K562 (cell line): ENCODE data around the gene GRIP1. TPM values are rescaled to one million over a fixed set of nuclear protein-coding genes. Genes with fewer than 3 reads are reported as not detected.

Experiments used
- ATAC-seq: fragments of 200-7000 bp; cut with Tn5 transposase; 3 replicates; pipeline ENCODE4 v1.9.1; 2020; ENCODE audit warnings: moderate library complexity
- BruUV-seq: library from RNA; stranded (reverse); fragments of 400-500 nt; replicated peaks from 2 replicates; lab custom pipeline; 2021; lab: Mats Ljungman, UMichigan
- CTCF ChIA-PET: fragments of 300-600 bp; formaldehyde crosslinking; extraction: SDS; loops from one replicate; lab custom pipeline; 2021; ENCODE audit warnings: low intra/inter-chr PET ratio; lab: Yijun Ruan, JAX
- POLR2A ChIA-PET: fragments of 300-600, 350-650 bp; sonication (Branson Sonifier 250); formaldehyde crosslinking; extraction: SDS; loops from one replicate; lab custom pipeline; 2021; ENCODE audit warnings: antibody characterized with exemption, inconsistent platforms; lab: Yijun Ruan, JAX
- DNase-seq, 4 experiments: peaks; one replicate each; pipeline versions ENCODE4 v3.0.0 to v3.0.0-alpha.2; 2011 to 2018; ENCODE audit warnings: low spot score in 3 of 4, mixed read lengths in 3 of 4; ENCODE audit errors: extremely low read depth in 1 of 4
- FAIRE-seq: peaks from 2 replicates; lab custom pipeline; 2011; peaks lifted over from hg19 to GRCh38; lab: Jason Lieb, UNC
- H2AFZ ChIP-seq: 2 replicates; pipeline ENCODE4 v1.6.0; 2011; ENCODE audit warnings: low read depth, low read length, control low read depth, inconsistent platforms
- H3K27ac ChIP-seq: fragments of 200-600 bp; 3 replicates; pipeline ENCODE4 v1.8.0; 2011; ENCODE audit warnings: low read depth, mild to moderate bottlenecking, control low read depth, inconsistent platforms, low read length, moderate library complexity, mixed read lengths; ENCODE audit errors: extremely low read depth
- H3K27me3 ChIP-seq, 2 experiments: fragments of 300-600 bp in 1 of 2; 2 replicates in 1 of 2; 3 replicates in 1 of 2; pipeline versions ENCODE4 v1.6.0 to v1.8.0; 2011; ENCODE audit warnings: inconsistent platforms in 2 of 2, low read length in 2 of 2, mild to moderate bottlenecking in 1 of 2, mixed read lengths in 1 of 2, moderate library complexity in 1 of 2; ENCODE audit not compliant: control insufficient read depth in 2 of 2, insufficient read depth in 2 of 2
- H3K36me3 ChIP-seq: fragments of 300-600 bp; 3 replicates; pipeline ENCODE4 v1.8.0; 2011; ENCODE audit warnings: mild to moderate bottlenecking, low read length, inconsistent platforms; ENCODE audit not compliant: control insufficient read depth, insufficient read depth
- H3K4me1 ChIP-seq, 2 experiments: fragments of 200-600 bp in 1 of 2; replicated peaks in 1 of 2; 2 replicates in 1 of 2; 3 replicates in 1 of 2; pipeline versions ENCODE4 v1.5.1 to v1.8.0; 2011; ENCODE audit warnings: inconsistent platforms in 2 of 2, low read length in 2 of 2, mild to moderate bottlenecking in 1 of 2, mixed read lengths in 1 of 2, moderate library complexity in 1 of 2; ENCODE audit not compliant: control insufficient read depth in 2 of 2, insufficient read depth in 2 of 2
- H3K4me2 ChIP-seq: 2 replicates; pipeline ENCODE4 v1.6.1; 2011; ENCODE audit warnings: low read length, control low read depth, inconsistent platforms, mixed read lengths; ENCODE audit not compliant: insufficient read depth
- H3K4me3 ChIP-seq: fragments of 200-600 bp; sonication (generic), shearing (Covaris generic); 2 replicates; pipeline ENCODE4 v1.5.1; 2016; ENCODE audit warnings: control low read depth, inconsistent platforms
- H3K79me2 ChIP-seq: fragments of 200-600 bp; 3 replicates; pipeline ENCODE4 v1.8.0; 2011; ENCODE audit warnings: low read length, inconsistent platforms; ENCODE audit not compliant: control insufficient read depth, insufficient read depth
- H3K9ac ChIP-seq, 2 experiments: 2 replicates each; pipeline versions ENCODE4 v1.6.0 to v1.6.1; 2011; ENCODE audit warnings: low read depth in 2 of 2, low read length in 2 of 2, control low read depth in 1 of 2, inconsistent platforms in 1 of 2, mild to moderate bottlenecking in 1 of 2, mixed read lengths in 1 of 2; ENCODE audit not compliant: insufficient read depth in 1 of 2
- H3K9me1 ChIP-seq: one replicate; pipeline ENCODE4 v1.6.0; 2011; ENCODE audit warnings: inconsistent platforms, mild to moderate bottlenecking, low read length, moderate library complexity; ENCODE audit not compliant: control insufficient read depth, insufficient read depth
- H3K9me3 ChIP-seq: replicated peaks from 2 replicates; pipeline ENCODE4 v1.5.1; 2011; ENCODE audit warnings: low read depth, low read length, inconsistent platforms; ENCODE audit not compliant: control insufficient read depth, insufficient read depth
- H4K20me1 ChIP-seq: replicated peaks from 2 replicates; pipeline ENCODE4 v1.6.1; 2011; ENCODE audit warnings: low read length, inconsistent platforms, mixed read lengths; ENCODE audit not compliant: control insufficient read depth, insufficient read depth
- ARID2 ChIP-seq: fragments of 450-650 bp; IDR thresholded peaks from 2 replicates; pipeline ENCODE4 v1.6.1; 2017; ENCODE audit warnings: antibody characterized with exemption, mild to moderate bottlenecking
- E2F5 ChIP-seq: sonication (generic); formaldehyde crosslinking; IDR thresholded peaks from 2 replicates; pipeline ENCODE4 v1.8.0; 2022; ENCODE audit warnings: mild to moderate bottlenecking, missing genetic modification reagents
- ELF2 ChIP-seq: fragments of 250-450 bp; sonication (Bioruptor Pico); IDR thresholded peaks from 2 replicates; pipeline ENCODE4 v1.5.0; 2021; ENCODE audit warnings: mild to moderate bottlenecking
- GABPA ChIP-seq: fragments of 200-800 bp; sonication (Bioruptor generic); conservative IDR thresholded peaks from 2 replicates; pipeline ENCODE4 v1.6.1; 2016; ENCODE audit warnings: low read depth, missing genetic modification characterization, missing compliant biosample characterization
- IRF2 ChIP-seq: sonication (generic); formaldehyde crosslinking; IDR thresholded peaks from 2 replicates; pipeline ENCODE4 v1.8.1; 2022; ENCODE audit warnings: mild to moderate bottlenecking, missing genetic modification reagents
- L3MBTL2 ChIP-seq: fragments of 450-650 bp; IDR thresholded peaks from 2 replicates; pipeline ENCODE4 v1.6.1; 2016; ENCODE audit warnings: mild to moderate bottlenecking, moderate library complexity
- LCOR ChIP-seq: sonication (generic); formaldehyde crosslinking; IDR thresholded peaks from 2 replicates; pipeline ENCODE4 v1.8.0; 2022; ENCODE audit warnings: mild to moderate bottlenecking, missing genetic modification reagents
- MAFK ChIP-seq: IDR thresholded peaks from 2 replicates; pipeline ENCODE4 v1.6.1; 2011; ENCODE audit warnings: low read length, improper control_type of control experiment
- MLLT1 ChIP-seq, 2 experiments: fragments of 450-650 bp; IDR thresholded peaks; 2 replicates each; pipeline ENCODE4 v1.6.1; 2016
- NUFIP1 ChIP-seq: fragments of 450-650 bp; IDR thresholded peaks from 2 replicates; pipeline ENCODE4 v1.6.1; 2018; ENCODE audit not compliant: partially characterized antibody
- SLC30A9 ChIP-seq: fragments of 250-450 bp; sonication (Bioruptor Pico); IDR thresholded peaks from 2 replicates; pipeline ENCODE4 v1.8.0; 2022; ENCODE audit warnings: mild to moderate bottlenecking, moderate library complexity
- SMARCA5 ChIP-seq: fragments of 450-650 bp; IDR thresholded peaks from 2 replicates; pipeline ENCODE4 v1.6.1; 2016
- SNIP1 ChIP-seq: fragments of 450-650 bp; IDR thresholded peaks from 2 replicates; pipeline ENCODE4 v1.7.1; 2017; ENCODE audit warnings: low read depth, mild to moderate bottlenecking
- TCF15 ChIP-seq: fragments of 250-450 bp; sonication (Bioruptor Pico); IDR thresholded peaks from 2 replicates; pipeline ENCODE4 v1.8.0; 2022; ENCODE audit warnings: moderate library complexity, mild to moderate bottlenecking, inconsistent platforms
- TOE1 ChIP-seq, 2 experiments: fragments of 450-650 bp in 1 of 2; sonication (generic) in 1 of 2; formaldehyde crosslinking in 1 of 2; IDR thresholded peaks; 2 replicates each; pipeline versions ENCODE4 v1.7.1 to v1.8.0; 2016 to 2022; ENCODE audit warnings: borderline replicate concordance in 2 of 2, mild to moderate bottlenecking in 2 of 2, antibody characterized with exemption in 1 of 2, inconsistent platforms in 1 of 2, low read depth in 1 of 2, missing genetic modification reagents in 1 of 2, moderate library complexity in 1 of 2
- ZNF311 ChIP-seq: fragments of 250-450 bp; sonication (Bioruptor Pico); IDR thresholded peaks from 2 replicates; pipeline ENCODE4 v1.4.0; 2020; ENCODE audit warnings: mild to moderate bottlenecking, moderate library complexity
- ZNF324 ChIP-seq: fragments of 250-450 bp; sonication (Bioruptor Pico); IDR thresholded peaks from 2 replicates; pipeline ENCODE4 v1.4.0; 2020; ENCODE audit warnings: mild to moderate bottlenecking
- ZNF57 ChIP-seq: fragments of 450-650 bp; formaldehyde crosslinking; IDR thresholded peaks from 2 replicates; pipeline ENCODE4 v1.4.0; 2020; ENCODE audit warnings: mild to moderate bottlenecking, moderate library complexity
- ZNF589 ChIP-seq: fragments of 200-800 bp; sonication (Bioruptor generic); IDR thresholded peaks from 2 replicates; pipeline ENCODE4 v1.6.1; 2016; ENCODE audit warnings: low read depth, missing genetic modification characterization, missing compliant biosample characterization
- ZNF644 ChIP-seq: fragments of 200-800 bp; sonication (Bioruptor generic); IDR thresholded peaks from 2 replicates; pipeline ENCODE4 v1.6.1; 2016; ENCODE audit warnings: low read depth, missing genetic modification characterization, missing compliant biosample characterization
- in situ Hi-C: fragments of 300-500 bp; cut with MboI; formaldehyde crosslinking; loops from 4 replicates; pipeline ENCODE4 v1.15.0; 2018; ENCODE audit warnings: inconsistent platforms, mixed read lengths
- intact Hi-C: fragments of 100-400 bp; cut with micrococcal nuclease; formaldehyde crosslinking; loops from 2 replicates; pipeline ENCODE4 v1.14.2; 2022
- polyA plus RNA-seq, 8 experiments: library from polyadenylated mRNA; depleted of rRNA in 4 of 8; stranded (reverse) in 5 of 8; unstranded in 3 of 8; fragments of >200 nt; fragmentation: Nextera tagmentation in 2 of 8; fragmentation: Illumina TruSeq in 1 of 8; extraction: Ambion mirVana in 2 of 8; extraction: Trizol in 1 of 8; gene quantifications; 2 replicates each; pipeline versions ENCODE4 v1.2.1 to v1.2.3, GENCODE V29; 2011 to 2014; ENCODE audit warnings: inconsistent platforms in 1 of 8, missing spikeins in 1 of 8
- total RNA-seq, 7 experiments: library from RNA; depleted of rRNA in 6 of 7; stranded (reverse); fragments of >200 nt in 6 of 7; fragmentation: Illumina TruSeq in 2 of 7; extraction: Trizol in 2 of 7; gene quantifications; 2 replicates each; pipeline versions ENCODE4 v1.2.1 to v1.2.3, GENCODE V29; 2011 to 2021; ENCODE audit warnings: low replicate concordance in 1 of 7

GRIP1 gene
- total and polyA plus RNA-seq, 9 of the 15 experiments (the other 6 are each of a cell fraction or from before 2014, with no cell fraction given) = 0.28 to 1.2 (median 0.45) TPM

GRCh38 chr12:66403746-66404145 is 275.1 kb downstream of the GRIP1 start:
- Histone ChIP-seq H3K36me3 (no peaks in the 10 kb centered on the region), H3K4me3 (no peak overlapping the region), H3K4me2 (no peak overlapping the region), H3K27me3 (0 out of 5 replicates have a peak, but pooled peaks cover 0 to 7% of the 10 kb centered on the region in 2 experiments), H3K4me1 (no peaks in the 10 kb centered on the region), H3K9me1 (no peaks in the 10 kb centered on the region), H3K9me3 (no peaks in the 10 kb centered on the region), H2AFZ (no peak overlapping the region), H3K27ac (no peak overlapping the region), H4K20me1 (no peaks in the 10 kb centered on the region), H3K9ac (no peak overlapping the region), H3K79me2 (no peaks in the 10 kb centered on the region)
- DNase-seq = no peak
- no peak for ATAC-seq
- CTCF ChIA-PET = no interaction called here
- FAIRE-seq = no peak
- intact Hi-C loops = no loop called here
- no TSS peak for BruUV-seq
- in situ Hi-C loops = loop anchor here (25.0 kb wide), 2 partner anchors 1091 to 1516 kb away; no protein-coding TSS in a partner anchor
- TF ChIP-seq ELF2 (CRISPR knock-in tag) (no peak), GABPA (tag) (no peak), SNIP1 (no peak), MLLT1 (IDR thresholded peaks at IDR 0.05) (no peak), LCOR (CRISPR knock-in tag) (no peak), SLC30A9 (no peak), MAFK (no peak), ZNF324 (CRISPR knock-in tag) (no peak), L3MBTL2 (no peak), ZNF644 (tag) (no peak), E2F5 (CRISPR knock-in tag) (no peak), NUFIP1 (no peak), SMARCA5 (no peak), ZNF311 (CRISPR knock-in tag) (no peak), TCF15 (no peak), ZNF589 (CRISPR knock-in tag) (no peak), ZNF57 (no peak), TOE1 (IDR thresholded peaks at IDR 0.05; ENCODE audit: borderline replicate concordance) (no peak), TOE1 (CRISPR knock-in tag; IDR thresholded peaks at IDR 0.05; ENCODE audit: borderline replicate concordance, low read depth) (no peak), IRF2 (CRISPR knock-in tag) (no peak), ARID2 (no peak)
- POLR2A ChIA-PET = no interaction called here
